OCI-M1 (cell line): ENCODE measurements around the gene TMEM161A.
A peak's percentile ranks its signal among the peaks of the same experiment; 100 is the strongest.

Experiments
- DNase-seq: peaks from one replicate; lab custom pipeline; 2025; lab: John Stamatoyannopoulos, UW

The TMEM161A gene

DNA sequence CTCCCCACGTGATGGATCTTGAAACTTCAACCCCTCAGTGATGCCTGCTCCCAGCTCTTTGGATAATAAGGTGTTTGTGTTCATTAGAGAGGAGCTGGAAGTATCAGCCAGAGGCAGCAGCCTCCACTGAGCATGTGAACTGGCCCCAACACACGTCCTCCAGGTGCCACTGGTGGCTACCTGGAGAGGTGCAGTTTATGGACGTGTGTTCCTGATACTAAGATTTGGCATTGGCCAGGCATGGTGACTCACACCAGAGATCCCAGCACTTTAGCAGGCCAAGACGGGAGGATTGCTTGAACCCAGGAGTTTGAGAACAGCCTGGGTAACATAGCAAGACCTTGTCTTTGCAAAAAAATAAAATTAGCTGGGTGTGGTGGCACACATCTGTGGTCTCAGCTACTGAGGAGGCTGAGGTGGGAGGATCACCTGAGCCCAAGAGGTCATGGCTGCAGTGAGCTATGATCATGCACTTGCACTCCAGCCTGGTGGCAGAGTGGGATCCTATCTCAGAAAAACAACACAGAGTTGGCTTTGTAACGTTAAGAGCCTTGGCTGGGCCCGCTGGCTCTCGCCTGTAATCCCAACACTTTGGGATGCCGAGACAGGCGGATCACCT is 40.1 kb downstream of the TMEM161A start:
- no peak for DNase-seq

DNA sequence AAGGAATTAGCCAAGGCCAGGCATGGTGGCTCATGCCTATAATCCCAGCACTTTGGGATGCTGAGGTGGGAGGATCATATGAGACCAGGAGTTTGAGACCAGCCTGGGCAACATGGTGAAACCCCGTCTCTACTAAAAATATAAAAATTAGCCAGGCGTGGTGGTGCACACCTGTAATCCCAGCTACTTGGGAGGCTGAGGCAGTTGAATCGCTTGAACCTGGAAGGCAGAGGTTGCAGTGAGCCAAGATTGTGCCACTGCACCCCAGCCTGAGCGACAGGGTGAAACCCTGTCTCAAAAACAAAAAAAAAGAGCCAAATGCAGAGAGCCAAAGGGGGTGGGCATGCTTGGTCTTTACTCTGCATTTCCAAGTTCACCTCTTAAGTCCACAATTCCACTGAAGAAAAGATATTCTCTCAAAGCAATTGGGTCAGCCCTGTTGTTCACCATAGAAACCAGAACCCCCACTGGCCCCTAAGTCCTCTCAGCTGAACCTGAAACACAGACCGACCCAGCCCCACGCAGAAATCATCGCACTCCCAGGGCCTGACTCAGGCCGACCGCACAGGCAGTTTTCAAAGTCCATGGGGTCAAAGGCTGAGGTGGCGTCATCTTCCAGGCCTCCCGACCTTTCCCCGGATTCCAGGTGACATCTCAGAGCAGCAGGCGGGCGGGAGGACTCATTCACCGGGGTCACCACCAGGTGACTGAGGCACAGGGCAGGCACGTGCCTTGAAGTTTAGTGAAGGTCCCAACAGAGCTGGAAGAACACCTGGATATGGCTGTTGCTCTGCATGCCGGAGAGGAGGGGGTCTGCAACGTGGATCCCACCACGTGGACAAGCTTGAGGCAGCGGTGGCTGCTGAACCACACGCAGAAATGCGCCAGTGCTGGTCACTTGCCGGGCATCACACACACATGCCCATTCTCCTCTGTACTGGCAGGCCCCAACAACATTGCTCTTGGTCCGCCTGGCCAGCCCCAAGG is 41.3 kb downstream of the TMEM161A start:
- no peak for DNase-seq

DNA sequence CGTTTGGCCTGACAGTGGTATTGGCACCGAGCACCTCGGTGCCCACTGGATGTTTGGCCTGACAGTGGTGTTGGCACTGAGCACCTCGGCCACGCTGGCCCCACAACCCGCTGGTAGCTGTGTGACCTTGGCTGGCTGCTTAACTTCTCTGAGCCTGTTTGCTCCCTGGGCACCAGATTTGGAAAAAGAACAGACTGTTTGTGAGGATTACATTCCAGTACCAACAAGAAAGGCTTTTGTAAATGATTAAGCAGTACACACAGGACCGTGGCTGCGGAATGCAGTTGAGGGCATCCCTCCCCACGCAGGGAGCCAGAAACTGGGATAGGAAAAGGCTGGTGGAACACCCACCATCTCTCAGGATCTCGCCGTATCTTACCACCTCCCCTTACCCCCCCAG is 42.6 kb downstream of the TMEM161A start:
- DNase-seq: no peak

DNA sequence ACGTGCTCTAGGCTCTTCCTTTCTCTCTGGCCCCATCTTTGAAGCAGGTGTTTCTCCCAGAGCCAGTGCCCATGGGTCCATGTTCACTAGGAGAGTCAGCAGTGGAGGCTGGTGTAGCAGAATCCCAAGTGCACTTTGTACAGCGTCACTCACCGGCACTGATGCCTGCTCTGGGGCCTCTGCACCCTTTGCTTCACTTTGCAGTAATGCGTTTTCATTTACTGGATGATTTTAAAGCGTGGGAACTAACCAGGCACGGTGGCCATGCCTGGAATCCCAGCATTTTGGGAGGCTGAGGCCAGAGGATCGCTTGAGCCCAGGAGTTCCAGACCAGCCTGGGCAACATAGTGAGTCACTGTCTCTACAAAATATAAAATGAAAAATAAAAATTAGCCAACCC is 43.8 kb downstream of the TMEM161A start:
- DNase-seq: no peak

DNA sequence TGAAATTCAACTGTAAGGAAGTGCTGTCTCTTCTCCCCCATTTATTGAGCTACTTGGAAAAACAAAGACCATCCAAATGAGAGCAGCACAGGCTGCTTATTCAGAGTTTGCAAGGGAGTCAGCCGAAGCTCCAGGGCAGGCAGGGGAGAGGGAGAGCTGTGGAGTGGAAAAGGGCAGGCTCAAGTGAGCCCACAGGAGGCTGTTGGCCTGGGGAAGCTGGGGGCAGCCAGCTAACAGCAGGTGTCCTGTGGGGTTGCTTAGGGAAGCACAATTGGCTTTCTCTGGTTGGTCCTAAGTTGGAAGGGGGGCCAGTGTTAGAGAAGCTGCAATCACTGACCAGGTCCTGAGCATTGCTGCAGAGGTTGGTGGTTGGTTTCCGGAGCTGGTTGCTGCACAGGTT is 50.6 kb downstream of the TMEM161A start:
- DNase-seq: no peak

DNA sequence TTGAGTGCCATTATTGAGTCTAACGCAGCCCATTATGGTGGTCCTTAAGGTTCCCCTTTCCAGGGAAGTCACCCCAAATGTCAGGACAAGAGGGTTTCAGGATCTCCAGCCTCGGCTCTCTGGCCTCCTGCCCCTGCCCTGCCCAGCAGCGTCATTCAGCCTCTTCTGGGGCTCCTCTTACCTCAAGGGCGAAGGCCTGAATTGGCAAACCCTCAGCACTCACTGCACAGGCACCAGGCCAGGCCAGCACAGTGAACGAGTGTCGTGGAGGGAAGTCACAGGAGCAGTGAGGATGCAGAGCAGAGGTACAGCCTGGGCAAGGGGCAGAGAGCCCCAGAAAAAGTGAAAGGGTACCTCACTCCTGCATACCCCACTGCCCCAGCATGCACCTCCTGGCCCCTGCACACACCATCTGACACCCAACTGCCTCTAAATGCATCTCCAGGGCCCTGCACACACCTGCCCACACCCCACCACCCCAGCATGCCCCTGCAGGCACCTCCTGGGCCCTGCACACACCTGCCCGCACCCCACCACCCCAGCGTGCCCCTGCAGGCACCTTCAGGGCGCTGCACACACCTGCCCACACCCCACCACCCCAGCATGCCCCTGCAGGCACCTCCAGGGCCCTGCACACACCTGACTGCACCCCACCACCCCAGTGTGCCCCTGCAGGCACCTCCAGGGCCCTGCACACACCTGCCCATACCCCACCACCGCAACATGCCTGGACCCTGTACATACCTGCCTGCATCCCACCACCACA is 54.7 kb downstream of the TMEM161A start:
- DNase-seq: no peak

DNA sequence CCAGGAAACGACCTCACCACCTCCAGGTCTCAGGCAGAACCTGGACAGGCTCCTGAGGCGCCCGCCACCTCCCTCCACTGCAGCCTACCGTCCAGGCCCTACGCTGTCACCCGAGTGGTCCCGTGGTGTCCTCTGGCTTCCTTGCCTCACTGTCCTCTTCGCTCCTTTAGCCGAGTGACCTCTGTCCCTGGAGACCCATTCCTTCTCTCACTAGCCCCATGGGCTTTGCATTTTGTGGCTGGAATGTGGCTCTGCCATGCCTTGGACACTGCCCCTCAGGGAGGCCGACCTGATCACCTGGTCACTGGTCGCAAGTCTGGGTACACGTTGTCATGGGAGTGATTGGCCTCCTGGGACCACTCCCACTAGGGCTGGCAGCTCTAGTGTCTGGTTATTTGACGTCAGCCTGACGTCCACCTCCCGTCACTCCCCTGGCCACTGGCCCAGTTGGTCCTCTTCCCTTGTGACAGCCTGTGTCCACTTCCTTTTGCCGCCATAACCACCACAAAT is 56.6 kb downstream of the TMEM161A start:
- peak; percentile 19 for DNase-seq

DNA sequence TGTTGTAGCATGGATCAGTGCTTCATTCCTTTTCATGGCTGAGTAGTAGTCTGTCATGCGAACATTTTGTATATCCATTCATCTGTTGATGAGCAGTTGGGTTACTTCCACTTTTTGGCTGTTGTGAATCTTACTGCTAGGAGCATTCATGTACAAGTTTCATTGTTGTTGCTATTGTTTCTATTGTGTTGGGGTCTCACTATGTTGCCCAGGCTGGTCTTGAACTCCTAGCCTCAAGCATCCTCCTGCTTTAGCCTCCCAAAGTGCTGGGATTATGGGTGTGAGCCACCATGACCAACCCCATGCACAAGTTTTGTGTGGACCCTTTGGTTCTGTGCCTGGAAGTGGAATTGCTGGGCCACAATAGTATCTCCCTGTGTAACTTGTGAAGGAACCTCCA is 58.7 kb downstream of the TMEM161A start:
- DNase-seq: no peak

DNA sequence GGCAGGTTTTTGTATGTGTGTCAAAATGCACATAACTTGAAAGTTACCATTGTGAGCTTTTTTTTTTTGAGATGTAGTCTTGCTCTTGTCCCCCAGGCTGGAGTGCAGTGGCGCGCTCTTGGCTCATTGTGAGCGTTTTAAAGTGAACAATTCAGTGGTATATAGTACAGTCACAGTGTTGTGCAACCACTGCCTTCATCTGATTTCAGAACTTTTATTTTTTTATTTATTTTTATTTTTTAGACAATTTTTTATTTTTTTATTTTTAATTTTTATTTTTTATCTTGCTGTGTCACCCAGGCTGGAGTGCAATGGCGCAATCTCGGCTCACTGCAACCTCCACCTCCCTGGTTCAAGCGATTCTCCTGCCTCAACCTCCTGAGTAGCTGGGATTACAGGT is 59.5 kb downstream of the TMEM161A start:
- DNase-seq: no peak

DNA sequence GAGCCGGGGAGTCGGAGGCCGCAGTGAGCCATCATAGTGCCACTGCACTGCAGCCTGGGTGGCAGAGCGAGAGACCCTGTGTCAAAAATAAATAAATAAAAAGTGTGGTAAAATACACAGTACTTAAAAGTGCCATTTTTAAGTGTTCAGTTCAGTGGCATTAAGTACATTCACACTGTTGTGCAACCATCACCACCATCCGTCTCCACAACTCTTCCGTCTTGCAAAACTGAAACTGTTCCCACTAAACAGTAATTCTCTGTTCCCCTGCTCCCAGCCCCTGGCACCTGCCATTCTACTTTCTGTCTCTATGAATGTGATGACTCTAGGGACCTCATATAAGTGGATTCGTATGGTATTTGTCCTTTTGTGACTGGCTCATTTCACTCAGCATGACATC is 61.2 kb downstream of the TMEM161A start:
- no peak for DNase-seq

DNA sequence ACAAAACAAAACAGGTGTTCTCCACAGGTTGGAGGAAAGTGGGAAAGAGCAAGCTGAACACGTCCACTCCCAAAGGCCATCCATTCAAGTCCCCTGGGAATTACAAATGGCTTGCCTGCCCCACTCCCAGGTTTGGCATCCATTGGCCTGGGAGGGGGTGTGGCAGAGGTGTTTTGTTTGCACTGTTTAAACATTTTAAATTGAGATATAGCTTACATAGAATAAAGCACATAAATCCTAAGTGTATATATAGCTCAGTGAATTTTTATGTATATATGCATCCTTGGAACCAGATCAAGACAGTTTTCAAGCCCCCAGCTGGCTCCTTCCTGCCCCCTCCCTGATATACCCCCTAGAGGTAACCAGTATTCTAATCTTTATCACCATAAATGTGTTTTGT is 61.8 kb downstream of the TMEM161A start:
- no peak for DNase-seq

DNA sequence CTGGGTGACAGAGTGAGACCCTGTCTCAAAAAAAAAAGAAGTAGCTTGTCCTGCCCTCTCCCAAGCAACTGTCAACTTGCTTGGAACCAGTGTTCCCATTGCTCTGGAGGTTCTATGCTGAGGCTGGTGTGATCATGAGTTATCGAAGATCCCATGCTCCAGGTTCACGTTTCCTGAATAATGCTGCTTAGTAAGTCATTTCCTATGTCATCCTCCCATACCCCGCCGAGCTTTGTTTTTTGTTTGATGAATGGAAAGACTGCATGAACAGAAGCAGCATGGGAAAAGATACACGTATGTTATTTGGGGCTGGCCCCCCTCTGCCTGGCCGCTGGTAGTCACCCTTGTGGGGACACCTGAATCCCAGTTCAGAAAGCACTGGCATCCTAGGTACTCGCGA is 63.2 kb downstream of the TMEM161A start:
- DNase-seq: no peak

DNA sequence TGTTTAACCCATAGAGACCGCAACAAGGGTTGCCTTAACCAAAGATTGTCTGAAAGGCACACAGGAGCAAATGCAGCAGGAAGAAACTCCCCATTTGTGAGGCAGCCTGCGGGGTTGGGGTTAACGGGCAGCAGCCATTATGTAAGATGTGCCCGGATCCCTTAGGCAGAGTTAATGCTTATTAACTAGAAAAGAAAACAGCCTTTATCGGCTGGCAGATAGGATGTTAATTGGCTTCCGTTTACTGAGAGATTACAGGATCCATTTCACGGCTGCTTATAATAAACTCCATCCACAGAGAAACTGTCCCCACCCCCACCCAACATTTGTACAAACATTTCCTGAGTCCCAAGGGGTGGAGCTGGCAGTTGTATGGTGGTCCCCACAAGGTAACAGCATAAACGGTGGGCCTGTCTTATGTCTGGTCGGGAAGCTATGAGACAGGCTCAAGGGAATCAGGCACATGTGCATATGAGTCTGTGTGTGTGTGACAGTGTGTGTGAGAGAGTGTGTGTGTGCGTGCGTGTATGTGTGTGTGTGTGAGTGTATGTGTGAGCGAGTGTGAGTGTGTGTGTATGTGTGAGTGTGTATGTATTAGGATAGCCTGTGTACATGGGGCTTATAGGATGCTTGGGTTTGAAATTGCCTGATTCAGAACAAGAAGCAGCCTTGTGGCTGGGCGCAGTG is 63.9 kb downstream of the TMEM161A start:
- no peak for DNase-seq

DNA sequence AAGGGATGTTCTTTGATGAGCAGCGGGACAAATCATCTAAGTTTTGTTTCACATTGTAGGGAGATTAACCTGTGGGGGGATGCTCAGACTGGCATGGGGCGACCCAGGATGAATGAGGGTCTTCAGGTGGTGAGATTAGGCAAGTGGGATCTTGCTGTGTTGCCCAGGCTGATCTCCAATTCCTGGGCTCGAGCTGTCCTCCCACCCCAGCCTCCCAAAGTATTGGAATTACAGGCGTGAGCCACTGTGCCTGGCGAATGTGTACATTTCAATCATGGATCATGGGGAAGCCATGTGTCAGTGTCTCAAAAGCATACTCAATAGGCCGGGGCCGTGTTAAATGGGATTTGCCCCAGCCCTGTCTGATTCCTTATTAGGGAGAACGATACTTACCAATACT is 66.4 kb downstream of the TMEM161A start:
- no peak for DNase-seq
